NT2/D1 (cell line): Measurements from ENCODE around the gene CLIC1.

ENCODE experiments used
- DNase-seq: peaks from one replicate; pipeline ENCODE4 v3.0.0-alpha.2; 2011; ENCODE audit warnings: low read depth, low spot score
- H3K27me3 ChIP-seq: 2 replicates; pipeline ENCODE4 v1.6.0; 2011; ENCODE audit warnings: mild to moderate bottlenecking; ENCODE audit not compliant: insufficient read length, insufficient read depth
- H3K36me3 ChIP-seq: 2 replicates; pipeline ENCODE4 v1.6.1; 2011; ENCODE audit warnings: mild to moderate bottlenecking, low read length, mixed read lengths; ENCODE audit not compliant: insufficient read depth, insufficient read length
- H3K4me1 ChIP-seq: 2 replicates; pipeline ENCODE4 v1.5.1; 2011; ENCODE audit not compliant: insufficient read depth, insufficient read length
- H3K4me3 ChIP-seq: 2 replicates; pipeline ENCODE4 v1.5.1; 2011; ENCODE audit warnings: low read depth; ENCODE audit not compliant: insufficient read length
- H3K9ac ChIP-seq: 2 replicates; pipeline ENCODE4 v1.6.0; 2011; ENCODE audit warnings: low read depth; ENCODE audit not compliant: insufficient read length
- H3K9me3 ChIP-seq: 2 replicates; pipeline ENCODE4 v1.5.1; 2011; ENCODE audit warnings: mild to moderate bottlenecking, low read length; ENCODE audit not compliant: insufficient read depth
- SUZ12 ChIP-seq: IDR thresholded peaks from 2 replicates; pipeline ENCODE4 v1.6.1; 2011; ENCODE audit not compliant: insufficient read length, insufficient read depth; ENCODE audit errors: extremely low read depth
- YY1 ChIP-seq: IDR thresholded peaks from 2 replicates; pipeline ENCODE4 v1.6.1; 2011; ENCODE audit not compliant: insufficient read length, insufficient read depth
- ZNF274 ChIP-seq: IDR thresholded peaks from 2 replicates; pipeline ENCODE4 v1.6.1; 2011; ENCODE audit warnings: mild to moderate bottlenecking, low read depth, low read length

CLIC1 gene

GRCh38 chr6:31779908-31780307, 43.6 kb upstream of the CLIC1 start:
- Histone ChIP-seq H3K4me1 (peaks cover 3% of the 10 kb centered on the region), H3K9me3 (no peaks in the 10 kb centered on the region), H3K36me3 (peaks cover 78% of the 10 kb centered on the region), H3K27me3 (no peaks in the 10 kb centered on the region), H3K4me3 (no peak overlapping the region), H3K9ac (no peak overlapping the region)
- TF ChIP-seq ZNF274 (no peak), YY1 (no peak), SUZ12 (no peak)
- DNase-seq: no peak

- no peak for TF ChIP-seq YY1
- TF ChIP-seq ZNF274: no peak
- no peak for TF ChIP-seq SUZ12
- peaks cover 72% of the 10 kb centered on the region for H3K36me3 ChIP-seq
These were observed 42.9 kb upstream of the CLIC1 start for GRCh38 chr6:31778999-31779885.

GRCh38 chr6:31778193-31778592, 41.9 kb upstream of the CLIC1 start:
- H3K27me3 ChIP-seq: no peaks in the 10 kb centered on the region
- H3K9me3 ChIP-seq: no peaks in the 10 kb centered on the region
- no peak for TF ChIP-seq ZNF274
- no peak for TF ChIP-seq SUZ12
- DNase-seq: no peak
- peaks cover 62% of the 10 kb centered on the region for H3K36me3 ChIP-seq
- no peak overlapping the region for H3K4me3 ChIP-seq
- H3K9ac ChIP-seq: no peak overlapping the region
- H3K4me1 ChIP-seq: peaks cover 3% of the 10 kb centered on the region

More at GRCh38 chr6:31778999-31779885, 42.9 kb upstream of the CLIC1 start:
- no peaks in the 10 kb centered on the region for H3K27me3 ChIP-seq
- no peaks in the 10 kb centered on the region for H3K9me3 ChIP-seq
- DNase-seq: no peak
- peaks cover 3% of the 10 kb centered on the region for H3K4me1 ChIP-seq
- no peak overlapping the region for H3K4me3 ChIP-seq
- H3K9ac ChIP-seq: no peak overlapping the region

- H3K9me3 ChIP-seq: no peaks in the 10 kb centered on the region
- TF ChIP-seq YY1 (no peak), SUZ12 (no peak), ZNF274 (no peak)
- no peaks in the 10 kb centered on the region for H3K27me3 ChIP-seq
- H3K4me1 ChIP-seq: peaks cover 3% of the 10 kb centered on the region
- H3K4me3 ChIP-seq: no peak overlapping the region
- peaks cover 57% of the 10 kb centered on the region for H3K36me3 ChIP-seq
- H3K9ac ChIP-seq: no peak overlapping the region
- DNase-seq: no peak
These were observed 41.3 kb upstream of the CLIC1 start for GRCh38 chr6:31777667-31778050.

GRCh38 chr6:31776989-31777666, 40.8 kb upstream of the CLIC1 start, which contains the start of gene VWA7:
VWA7 (minus strand) TSS chr6:31777328; CDS start chr6:31776779, 549 bp downstream.
- H3K4me1 ChIP-seq: peaks cover 3% of the 10 kb centered on the region
- H3K9me3 ChIP-seq: no peaks in the 10 kb centered on the region
- no peak for DNase-seq
- TF ChIP-seq SUZ12: no peak
- no peak for TF ChIP-seq YY1
- TF ChIP-seq ZNF274: no peak
- peaks cover 52% of the 10 kb centered on the region for H3K36me3 ChIP-seq
- no peak within 1 kb of the TSS for H3K4me3 ChIP-seq
- H3K27me3 ChIP-seq: no peaks in the 10 kb centered on the region
- H3K9ac ChIP-seq: no peak within 1 kb of the TSS

GRCh38 chr6:31776485-31776988, 40.2 kb upstream of the CLIC1 start:
- Histone ChIP-seq H3K27me3 (no peaks in the 10 kb centered on the region), H3K9me3 (no peaks in the 10 kb centered on the region), H3K36me3 (peaks cover 46% of the 10 kb centered on the region), H3K4me1 (peaks cover 3% of the 10 kb centered on the region), H3K4me3 (no peak overlapping the region), H3K9ac (no peak overlapping the region)
- no peak for TF ChIP-seq SUZ12
- TF ChIP-seq ZNF274: no peak
- no peak for TF ChIP-seq YY1
- DNase-seq: no peak
